BE2C (cell line): ENCODE results near the gene ATXN7L1.
"Not testable (repeated sequence)": the region's sequence is repeated elsewhere in the genome, so short reads cannot be mapped to it uniquely, and the experiment has no call there.

ENCODE experiments used
- DNase-seq: peaks from one replicate; pipeline ENCODE4 v3.0.0-alpha.2; 2020
- H3K27me3 ChIP-seq: fragments of 250-450 bp; sonication (Bioruptor Pico); 2 replicates; pipeline ENCODE4 v1.5.1; 2020; ENCODE audit warnings: mild to moderate bottlenecking
- H3K36me3 ChIP-seq: fragments of 250-450 bp; sonication (Bioruptor Pico); 2 replicates; pipeline ENCODE4 v1.5.1; 2020; ENCODE audit warnings: mild to moderate bottlenecking
- H3K4me1 ChIP-seq: fragments of 250-450 bp; sonication (Bioruptor Pico); 2 replicates; pipeline ENCODE4 v1.5.1; 2020
- H3K4me3 ChIP-seq: 2 replicates; pipeline ENCODE4 v1.5.1; 2011; ENCODE audit warnings: low read depth, low read length
- H3K9me3 ChIP-seq: fragments of 250-450 bp; sonication (Bioruptor Pico); 2 replicates; pipeline ENCODE4 v1.5.1; 2020
- TF ChIP-seq, protein P1 (sequence below): IDR thresholded peaks from 2 replicates; pipeline ENCODE4 v1.5.1; 2012; ENCODE audit warnings: mild to moderate bottlenecking, low read depth, low read length

Gene ATXN7L1

DNA sequence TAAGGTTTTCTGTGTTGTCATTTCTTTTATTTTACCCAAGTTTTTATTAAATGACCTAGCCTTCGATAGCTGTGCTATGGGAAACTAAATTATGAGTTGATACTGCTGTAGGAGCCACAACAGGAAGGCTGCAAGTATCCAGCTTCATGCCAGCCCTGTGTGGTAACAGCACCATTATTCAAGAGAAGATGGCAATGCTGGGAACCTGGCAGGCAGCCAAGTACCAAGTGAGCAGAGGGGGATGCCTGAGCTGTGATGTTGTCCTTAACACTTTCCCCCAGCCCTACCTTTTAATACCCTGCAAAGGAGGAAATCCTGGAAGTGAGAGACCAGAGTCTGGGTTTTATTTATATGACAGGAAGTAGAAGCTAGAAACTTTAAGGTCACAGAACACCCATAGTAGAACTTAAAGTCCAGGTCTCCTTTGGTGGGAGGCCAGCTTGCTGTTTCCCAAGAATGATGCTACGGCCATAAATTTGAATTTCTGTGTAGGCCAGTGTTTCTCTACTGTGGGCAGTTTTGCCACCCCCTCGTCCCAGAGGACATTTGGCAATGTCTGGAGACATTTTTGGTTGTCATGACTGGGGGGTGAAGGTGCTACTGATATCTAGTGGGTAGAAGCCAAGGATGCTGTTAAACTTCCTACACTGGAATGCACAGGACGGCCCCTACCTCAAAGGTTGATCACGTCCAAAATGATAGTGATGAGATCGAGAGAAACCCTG, 9.2 kb upstream of the ATXN7L1 start:
- no peak overlapping the region for H3K4me3 ChIP-seq
- H3K4me1 ChIP-seq: no peaks in the 10 kb centered on the region
- DNase-seq: peak; percentile 62
- no peaks in the 10 kb centered on the region for H3K27me3 ChIP-seq
- H3K9me3 ChIP-seq: no peaks in the 10 kb centered on the region; the same call in 1 of the 2 replicates
- TF ChIP-seq, protein P1, sequence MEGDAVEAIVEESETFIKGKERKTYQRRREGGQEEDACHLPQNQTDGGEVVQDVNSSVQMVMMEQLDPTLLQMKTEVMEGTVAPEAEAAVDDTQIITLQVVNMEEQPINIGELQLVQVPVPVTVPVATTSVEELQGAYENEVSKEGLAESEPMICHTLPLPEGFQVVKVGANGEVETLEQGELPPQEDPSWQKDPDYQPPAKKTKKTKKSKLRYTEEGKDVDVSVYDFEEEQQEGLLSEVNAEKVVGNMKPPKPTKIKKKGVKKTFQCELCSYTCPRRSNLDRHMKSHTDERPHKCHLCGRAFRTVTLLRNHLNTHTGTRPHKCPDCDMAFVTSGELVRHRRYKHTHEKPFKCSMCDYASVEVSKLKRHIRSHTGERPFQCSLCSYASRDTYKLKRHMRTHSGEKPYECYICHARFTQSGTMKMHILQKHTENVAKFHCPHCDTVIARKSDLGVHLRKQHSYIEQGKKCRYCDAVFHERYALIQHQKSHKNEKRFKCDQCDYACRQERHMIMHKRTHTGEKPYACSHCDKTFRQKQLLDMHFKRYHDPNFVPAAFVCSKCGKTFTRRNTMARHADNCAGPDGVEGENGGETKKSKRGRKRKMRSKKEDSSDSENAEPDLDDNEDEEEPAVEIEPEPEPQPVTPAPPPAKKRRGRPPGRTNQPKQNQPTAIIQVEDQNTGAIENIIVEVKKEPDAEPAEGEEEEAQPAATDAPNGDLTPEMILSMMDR: no peak
- no peaks in the 10 kb centered on the region for H3K36me3 ChIP-seq

DNA sequence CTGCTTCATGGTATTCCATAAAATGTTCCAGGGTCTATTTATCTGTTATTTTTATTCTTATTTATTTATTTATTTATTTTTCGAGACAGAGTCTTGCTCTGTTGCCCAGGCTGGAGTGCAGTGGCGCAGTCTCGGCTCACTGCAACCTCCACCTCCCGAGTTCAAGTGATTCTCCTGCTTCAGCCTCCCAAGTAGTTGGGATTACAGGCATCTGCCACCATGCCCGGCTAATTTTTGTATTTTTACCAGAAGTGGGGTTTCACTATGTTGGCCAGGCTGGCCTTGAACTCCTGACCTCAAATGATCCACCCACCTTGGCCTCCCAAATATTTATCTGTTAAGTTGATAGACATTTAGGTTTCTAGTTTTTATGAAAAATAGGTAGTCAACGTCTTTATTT, 6.8 kb upstream of the ATXN7L1 start:
- H3K4me3 ChIP-seq, H3K36me3 ChIP-seq, DNase-seq, H3K4me1 ChIP-seq, H3K9me3 ChIP-seq, H3K27me3 ChIP-seq: not testable (repeated sequence)

DNA sequence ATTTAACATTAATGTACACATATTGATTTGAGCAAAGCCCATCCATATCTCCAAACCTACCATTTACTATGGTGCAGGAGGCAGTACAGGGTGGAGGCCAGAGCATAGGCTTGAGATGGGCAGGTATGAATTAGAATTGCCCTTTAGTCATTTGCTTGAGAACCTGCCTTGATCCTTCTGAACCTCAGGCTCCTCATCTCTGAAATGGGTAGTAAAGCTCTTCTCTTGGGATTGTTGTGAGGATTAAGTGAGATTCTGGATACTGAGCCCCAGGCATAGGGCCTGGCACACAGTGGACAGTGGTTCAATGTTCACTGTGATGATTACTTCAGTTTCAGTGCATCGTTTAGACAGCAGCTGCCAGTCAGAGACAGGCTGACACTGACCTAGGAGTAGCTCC, 5.0 kb upstream of the ATXN7L1 start:
- H3K9me3 ChIP-seq: no peaks in the 10 kb centered on the region
- H3K4me1 ChIP-seq: no peaks in the 10 kb centered on the region
- no peaks in the 10 kb centered on the region for H3K36me3 ChIP-seq
- no peak for DNase-seq
- no peaks in the 10 kb centered on the region for H3K27me3 ChIP-seq
- no peak overlapping the region for H3K4me3 ChIP-seq
- TF ChIP-seq, protein P1: no peak

DNA sequence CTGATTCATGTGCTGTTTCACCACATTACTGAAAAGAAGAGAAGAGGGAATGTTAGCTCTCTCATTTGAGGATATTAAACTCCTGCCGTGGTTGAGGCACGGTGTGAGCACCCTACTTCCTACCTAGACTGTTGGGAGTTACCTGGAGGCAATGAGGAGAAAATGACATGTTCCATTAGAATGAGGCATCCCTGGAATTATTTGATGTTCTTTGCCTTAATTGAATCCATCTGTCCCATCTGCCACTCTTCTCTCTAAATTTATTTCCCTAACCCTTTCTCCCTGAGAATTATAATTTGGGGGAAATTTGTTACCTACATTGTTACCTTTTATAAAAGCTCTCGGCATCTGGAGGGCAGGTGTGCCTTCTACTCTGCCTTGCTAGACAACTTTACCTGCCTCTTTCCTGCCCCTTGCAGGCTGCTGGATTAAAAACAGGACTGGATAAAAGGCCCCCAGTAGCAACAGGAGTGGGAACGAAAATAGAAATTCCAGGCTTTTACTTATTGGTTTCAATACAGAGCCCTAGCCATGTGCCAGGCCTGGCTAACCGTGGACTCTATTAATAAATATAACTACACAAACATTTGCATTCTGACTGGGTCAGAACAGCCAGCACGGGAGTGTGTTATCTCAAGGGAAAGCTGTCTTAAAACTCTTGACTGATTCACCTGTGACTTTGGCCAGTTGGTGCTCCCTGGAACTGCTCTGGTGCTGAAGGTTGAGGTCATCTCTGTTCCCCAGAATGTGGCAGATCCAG, 4.4 kb upstream of the ATXN7L1 start:
- no peak for DNase-seq
- TF ChIP-seq, protein P1: no peak

DNA sequence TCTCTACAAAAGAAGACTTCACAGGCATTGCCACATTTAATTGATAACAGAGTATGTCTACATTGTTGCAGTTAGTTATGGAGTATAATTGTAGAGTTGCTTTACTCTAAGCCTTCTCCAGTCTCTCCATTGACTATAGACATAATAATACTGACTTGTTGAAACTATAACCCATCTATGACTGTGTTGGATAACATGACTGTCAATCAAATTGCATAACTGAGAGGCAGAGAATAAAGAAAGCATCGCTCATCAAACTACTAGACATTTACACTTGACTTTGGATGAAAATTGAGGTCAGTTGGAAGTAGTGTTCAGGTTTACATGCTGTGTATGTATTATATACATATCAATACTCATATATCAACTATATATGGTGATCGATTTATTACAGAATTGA, 3.4 kb upstream of the ATXN7L1 start:
- no peaks in the 10 kb centered on the region for H3K9me3 ChIP-seq
- H3K4me3 ChIP-seq: no peak overlapping the region
- H3K36me3 ChIP-seq: peaks cover 3% of the 10 kb centered on the region; the same call in 1 of the 2 replicates
- H3K27me3 ChIP-seq: no peaks in the 10 kb centered on the region
- no peaks in the 10 kb centered on the region for H3K4me1 ChIP-seq
- TF ChIP-seq, protein P1: no peak
- no peak for DNase-seq

More for the DNA sequence above, 4.4 kb upstream of the ATXN7L1 start:
- Histone ChIP-seq H3K36me3 (peaks cover 3% of the 10 kb centered on the region; the same call in 1 of the 2 replicates), H3K27me3 (no peaks in the 10 kb centered on the region), H3K4me3 (no peak overlapping the region), H3K4me1 (no peaks in the 10 kb centered on the region), H3K9me3 (no peaks in the 10 kb centered on the region)

DNA sequence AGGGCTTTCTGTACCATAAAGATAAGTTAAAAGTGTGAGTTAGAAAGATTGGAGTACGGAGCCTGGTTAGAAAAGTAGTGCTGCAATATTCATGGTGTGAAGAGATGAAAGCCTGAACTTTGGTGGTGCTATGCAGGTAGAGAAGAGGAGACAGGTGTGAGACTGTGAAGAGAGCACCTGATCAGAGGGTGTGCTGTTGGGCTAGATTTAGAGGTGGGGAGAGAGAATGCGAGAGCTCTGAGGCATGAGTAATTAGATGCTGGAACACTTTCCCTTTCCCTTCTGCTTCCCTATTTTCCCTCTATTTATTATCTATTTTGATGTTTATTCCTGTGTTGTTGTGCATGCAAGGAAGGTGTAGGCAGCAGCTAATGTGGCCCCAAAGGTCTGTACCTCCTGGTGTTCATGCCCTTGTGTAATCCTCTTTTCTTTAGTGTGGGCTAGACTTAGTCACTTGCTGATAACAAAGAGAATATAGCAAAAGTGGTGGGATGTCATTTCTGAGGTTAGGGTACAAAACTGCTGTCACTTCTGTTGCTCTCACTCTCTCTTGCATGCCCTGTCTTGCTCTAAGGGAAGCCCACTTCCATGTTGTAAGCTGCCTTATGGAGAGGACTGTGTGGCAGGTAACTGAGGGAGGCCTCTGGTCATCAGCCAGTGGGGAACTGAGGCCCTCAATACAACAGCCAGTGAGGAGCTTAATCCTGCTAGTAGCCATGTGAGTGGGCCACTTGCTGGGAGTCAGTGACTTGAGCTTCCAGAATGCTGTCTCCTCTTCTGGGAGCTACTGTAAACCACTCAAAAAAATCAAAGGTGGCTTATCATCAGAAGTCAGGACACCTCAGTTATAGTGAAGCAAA, 2.6 kb upstream of the ATXN7L1 start:
- peaks cover 3% of the 10 kb centered on the region; the same call in 1 of the 2 replicates for H3K36me3 ChIP-seq
- no peaks in the 10 kb centered on the region for H3K4me1 ChIP-seq
- H3K27me3 ChIP-seq: no peaks in the 10 kb centered on the region
- H3K4me3 ChIP-seq: no peak overlapping the region
- TF ChIP-seq, protein P1: no peak
- no peak for DNase-seq
- no peaks in the 10 kb centered on the region for H3K9me3 ChIP-seq
